HG03103 (cell line): ENCODE results near the gene RAB5B.

Experiments
- ATAC-seq: cut with Tn5 transposase; IDR thresholded peaks from one replicate; pipeline ENCODE4 v1.9.1; 2021; ENCODE audit warnings: low read depth; ENCODE audit not compliant: unreplicated experiment

RAB5B gene

GRCh38 chr12:55973599-55974307, at the start of gene RAB5B:
TSS of gene RAB5B (plus strand) at chr12:55974078. CDS start at chr12:55986961, 12,883 bp downstream.
- ATAC-seq, result peak; percentile 89

GRCh38 chr12:55925371-55925770, 48.5 kb upstream of the RAB5B start:
- no peak for ATAC-seq

GRCh38 chr12:55925870-55926737, 47.8 kb upstream of the RAB5B start:
- ATAC-seq, result no peak

GRCh38 chr12:55926738-55927587, 46.9 kb upstream of the RAB5B start:
- ATAC-seq, result peak; percentile 32

GRCh38 chr12:55927588-55928502, 46.0 kb upstream of the RAB5B start, which contains the start of gene PYM1:
TSS of gene PYM1 (minus strand) at chr12:55927894. CDS start at chr12:55927761, 133 bp downstream.
- no peak for ATAC-seq

- ATAC-seq, result peak; percentile 40
Observed at GRCh38 chr12:55929306-55929791, 44.5 kb upstream of the RAB5B start.

- no peak for ATAC-seq
Observed at GRCh38 chr12:55930771-55931316, 43.0 kb upstream of the RAB5B start, which contains the start of gene DGKA. TSS of gene DGKA (plus strand) at chr12:55931162. CDS start at chr12:55936504, 5,342 bp downstream.

GRCh38 chr12:55931317-55931779, 42.5 kb upstream of the RAB5B start:
- ATAC-seq, result no peak

GRCh38 chr12:55931780-55932550, 41.9 kb upstream of the RAB5B start:
- ATAC-seq, result no peak

- ATAC-seq, result no peak
Observed at GRCh38 chr12:55932551-55932910, 41.3 kb upstream of the RAB5B start.

- no peak for ATAC-seq
Observed at GRCh38 chr12:55933169-55933798, 40.6 kb upstream of the RAB5B start.

GRCh38 chr12:55933799-55934742, 39.8 kb upstream of the RAB5B start:
- ATAC-seq, result no peak

- no peak for ATAC-seq
Observed at GRCh38 chr12:55934773-55935172, 39.1 kb upstream of the RAB5B start.

- ATAC-seq, result no peak
Observed at GRCh38 chr12:55935738-55936151, 38.1 kb upstream of the RAB5B start.

- ATAC-seq, result no peak
Observed at GRCh38 chr12:55937981-55938380, 35.9 kb upstream of the RAB5B start.

- ATAC-seq, result no peak
Observed at GRCh38 chr12:55938826-55939501, 34.9 kb upstream of the RAB5B start.
